Neural cell (in vitro differentiated cells): ENCODE data around the gene CACNA1C. TPM values are rescaled to one million over a fixed set of nuclear protein-coding genes. Genes with fewer than 3 reads are reported as not detected.
"Not testable (repeated sequence)": the region's sequence is repeated elsewhere in the genome, so short reads cannot be mapped to it uniquely, and the experiment has no call there.

Experiments
- H2AFZ ChIP-seq: fragments of 200-600, 300-800 bp; sonication (generic), shearing (Covaris generic); 2 replicates; pipeline ENCODE4 v1.6.0; 2014; ENCODE audit warnings: low read depth, mild to moderate bottlenecking, antibody characterized with exemption, low read length, moderate library complexity
- H3F3A ChIP-seq: fragments of 200-600 bp; shearing (Covaris generic); 2 replicates; pipeline ENCODE4 v1.6.1; 2016; ENCODE audit warnings: mild to moderate bottlenecking, moderate library complexity, mixed read lengths, antibody characterized with exemption, low read length; ENCODE audit not compliant: insufficient read depth, poor library complexity, severe bottlenecking
- H3K27ac ChIP-seq: fragments of 200-600, 300-800 bp; sonication (generic), shearing (Covaris generic); 2 replicates; pipeline ENCODE4 v1.5.1; 2014; ENCODE audit warnings: mild to moderate bottlenecking, low read length, moderate library complexity
- H3K27me3 ChIP-seq: fragments of 300-800, 200-600 bp; sonication (generic), shearing (Covaris generic); 2 replicates; pipeline ENCODE4 v1.6.0; 2014; ENCODE audit warnings: mild to moderate bottlenecking, low read depth, low read length, moderate library complexity; ENCODE audit not compliant: insufficient read depth
- H3K36me3 ChIP-seq: fragments of 300-800, 200-600 bp; sonication (generic), shearing (Covaris generic); 2 replicates; pipeline ENCODE4 v1.5.1; 2014; ENCODE audit warnings: mild to moderate bottlenecking, antibody characterized with exemption, low read length, moderate library complexity; ENCODE audit not compliant: insufficient read depth
- H3K4me2 ChIP-seq: fragments of 300-800, 200-600 bp; sonication (generic), shearing (Covaris generic); 2 replicates; pipeline ENCODE4 v1.6.0; 2014; ENCODE audit warnings: mild to moderate bottlenecking, low read length
- H3K4me3 ChIP-seq: fragments of 300-800, 200-600 bp; sonication (generic), shearing (Covaris generic); 2 replicates; pipeline ENCODE4 v1.5.1; 2014; ENCODE audit warnings: mild to moderate bottlenecking, low read length, moderate library complexity
- H3K79me2 ChIP-seq: fragments of 200-600 bp; shearing (Covaris generic); replicated peaks from 2 replicates; pipeline ENCODE4 v1.6.0; 2014; ENCODE audit warnings: mild to moderate bottlenecking, low read length, moderate library complexity; ENCODE audit not compliant: insufficient read depth
- H3K9ac ChIP-seq: fragments of 300-800, 200-600 bp; sonication (generic), shearing (Covaris generic); 2 replicates; pipeline ENCODE4 v1.6.1; 2016; ENCODE audit warnings: mild to moderate bottlenecking, low read length, mixed read lengths
- H3K9me2 ChIP-seq: fragments of 200-600 bp; shearing (Covaris generic); 2 replicates; pipeline ENCODE4 v1.6.1; 2016; ENCODE audit warnings: mild to moderate bottlenecking, low read length, mixed read lengths; ENCODE audit not compliant: insufficient read depth
- H3K9me3 ChIP-seq: fragments of 200-600, 300-800 bp; sonication (generic), shearing (Covaris generic); 2 replicates; pipeline ENCODE4 v1.6.1; 2016; ENCODE audit warnings: mild to moderate bottlenecking, mixed run types, low read length, moderate library complexity, mixed read lengths
- H4K20me1 ChIP-seq: fragments of 200-600 bp; shearing (Covaris generic); 2 replicates; pipeline ENCODE4 v1.6.1; 2016; ENCODE audit warnings: mild to moderate bottlenecking, mixed run types; ENCODE audit not compliant: insufficient read depth
- EP300 ChIP-seq: fragments of 450-650 bp; conservative IDR thresholded peaks from 2 replicates; pipeline ENCODE4 v1.6.1; 2014; ENCODE audit warnings: antibody characterized with exemption, mild to moderate bottlenecking, moderate library complexity; ENCODE audit not compliant: poor library complexity, severe bottlenecking
- EZH2 ChIP-seq: fragments of 200-600, 300-800 bp; shearing (Covaris generic), sonication (generic); IDR thresholded peaks from 2 replicates; pipeline ENCODE4 v1.6.1; 2014; ENCODE audit warnings: antibody characterized with exemption, low read length, borderline replicate concordance, mild to moderate bottlenecking; ENCODE audit not compliant: insufficient read depth, poor library complexity, severe bottlenecking
- MXI1 ChIP-seq: fragments of 450-650 bp; conservative IDR thresholded peaks from 2 replicates; pipeline ENCODE4 v1.6.1; 2014; ENCODE audit warnings: antibody characterized with exemption, mild to moderate bottlenecking; ENCODE audit not compliant: poor library complexity, severe bottlenecking
- POLR2AphosphoS5 ChIP-seq: IDR thresholded peaks from 2 replicates; pipeline ENCODE4 v1.6.1; 2012
- RAD21 ChIP-seq: fragments of 450-650 bp; conservative IDR thresholded peaks from 2 replicates; pipeline ENCODE4 v1.6.1; 2014; ENCODE audit warnings: antibody characterized with exemption, mild to moderate bottlenecking, moderate library complexity
- SMC3 ChIP-seq: fragments of 450-650 bp; conservative IDR thresholded peaks from 2 replicates; pipeline ENCODE4 v1.6.1; 2014; ENCODE audit warnings: antibody characterized with exemption, mild to moderate bottlenecking, moderate library complexity; ENCODE audit not compliant: poor library complexity
- TAF1 ChIP-seq: IDR thresholded peaks from 2 replicates; pipeline ENCODE4 v1.6.1; 2012; ENCODE audit warnings: low read depth
- polyA plus RNA-seq: library from polyadenylated mRNA; depleted of rRNA; stranded (reverse); fragments of >200 nt; gene quantifications from 2 replicates; pipeline ENCODE4 v1.2.3, GENCODE V29; 2014
- TF ChIP-seq, protein P1 (sequence below): IDR thresholded peaks from 2 replicates; pipeline ENCODE4 v1.6.1; 2012; ENCODE audit warnings: borderline replicate concordance
- TF ChIP-seq, protein P2 (sequence below): fragments of 450-650 bp; IDR thresholded peaks from 2 replicates; pipeline ENCODE4 v1.5.1; 2014; ENCODE audit warnings: antibody characterized with exemption, mild to moderate bottlenecking, moderate library complexity; ENCODE audit not compliant: poor library complexity, severe bottlenecking

CACNA1C gene
- polyA plus RNA-seq, 1 donor from 2014 or later: 9.7 TPM

DNA sequence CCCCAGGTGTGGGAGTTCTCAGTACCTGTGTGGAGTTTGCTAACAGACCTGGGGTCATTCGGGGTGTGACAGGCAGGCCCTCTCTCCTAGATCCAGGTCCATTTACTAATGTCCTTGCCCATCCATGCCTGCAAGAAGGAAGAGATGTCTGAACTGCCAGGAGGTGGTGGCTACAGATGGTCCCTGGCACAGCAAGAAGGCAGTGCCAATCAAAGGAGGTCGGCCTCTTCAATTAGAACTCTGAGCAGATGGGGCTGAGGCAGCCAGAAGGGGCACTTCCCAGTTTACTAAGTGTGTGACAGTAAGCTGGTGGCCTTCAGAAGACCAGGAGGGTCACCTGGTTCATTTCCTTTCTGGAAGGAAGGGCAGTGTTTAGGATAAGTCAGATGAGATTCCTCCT, 202.5 kb downstream of the CACNA1C start:
- Histone ChIP-seq H3K27me3 (no peaks in the 10 kb centered on the region), H4K20me1 (no peaks in the 10 kb centered on the region), H3F3A (no peaks in the 10 kb centered on the region), H3K36me3 (no peaks in the 10 kb centered on the region), H3K9me2 (no peaks in the 10 kb centered on the region), H3K79me2 (no peaks in the 10 kb centered on the region), H3K4me3 (no peak overlapping the region), H3K4me2 (no peak overlapping the region), H3K9me3 (no peaks in the 10 kb centered on the region), H3K9ac (no peak overlapping the region), H3K27ac (no peak overlapping the region), H2AFZ (no peak overlapping the region)
- TF ChIP-seq TAF1 (no peak), RAD21 (no peak), EP300 (no peak), EZH2 (no peak), MXI1 (no peak), POLR2AphosphoS5 (no peak)
- TF ChIP-seq, protein P1, sequence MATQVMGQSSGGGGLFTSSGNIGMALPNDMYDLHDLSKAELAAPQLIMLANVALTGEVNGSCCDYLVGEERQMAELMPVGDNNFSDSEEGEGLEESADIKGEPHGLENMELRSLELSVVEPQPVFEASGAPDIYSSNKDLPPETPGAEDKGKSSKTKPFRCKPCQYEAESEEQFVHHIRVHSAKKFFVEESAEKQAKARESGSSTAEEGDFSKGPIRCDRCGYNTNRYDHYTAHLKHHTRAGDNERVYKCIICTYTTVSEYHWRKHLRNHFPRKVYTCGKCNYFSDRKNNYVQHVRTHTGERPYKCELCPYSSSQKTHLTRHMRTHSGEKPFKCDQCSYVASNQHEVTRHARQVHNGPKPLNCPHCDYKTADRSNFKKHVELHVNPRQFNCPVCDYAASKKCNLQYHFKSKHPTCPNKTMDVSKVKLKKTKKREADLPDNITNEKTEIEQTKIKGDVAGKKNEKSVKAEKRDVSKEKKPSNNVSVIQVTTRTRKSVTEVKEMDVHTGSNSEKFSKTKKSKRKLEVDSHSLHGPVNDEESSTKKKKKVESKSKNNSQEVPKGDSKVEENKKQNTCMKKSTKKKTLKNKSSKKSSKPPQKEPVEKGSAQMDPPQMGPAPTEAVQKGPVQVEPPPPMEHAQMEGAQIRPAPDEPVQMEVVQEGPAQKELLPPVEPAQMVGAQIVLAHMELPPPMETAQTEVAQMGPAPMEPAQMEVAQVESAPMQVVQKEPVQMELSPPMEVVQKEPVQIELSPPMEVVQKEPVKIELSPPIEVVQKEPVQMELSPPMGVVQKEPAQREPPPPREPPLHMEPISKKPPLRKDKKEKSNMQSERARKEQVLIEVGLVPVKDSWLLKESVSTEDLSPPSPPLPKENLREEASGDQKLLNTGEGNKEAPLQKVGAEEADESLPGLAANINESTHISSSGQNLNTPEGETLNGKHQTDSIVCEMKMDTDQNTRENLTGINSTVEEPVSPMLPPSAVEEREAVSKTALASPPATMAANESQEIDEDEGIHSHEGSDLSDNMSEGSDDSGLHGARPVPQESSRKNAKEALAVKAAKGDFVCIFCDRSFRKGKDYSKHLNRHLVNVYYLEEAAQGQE: no peak
- TF ChIP-seq, protein P2, sequence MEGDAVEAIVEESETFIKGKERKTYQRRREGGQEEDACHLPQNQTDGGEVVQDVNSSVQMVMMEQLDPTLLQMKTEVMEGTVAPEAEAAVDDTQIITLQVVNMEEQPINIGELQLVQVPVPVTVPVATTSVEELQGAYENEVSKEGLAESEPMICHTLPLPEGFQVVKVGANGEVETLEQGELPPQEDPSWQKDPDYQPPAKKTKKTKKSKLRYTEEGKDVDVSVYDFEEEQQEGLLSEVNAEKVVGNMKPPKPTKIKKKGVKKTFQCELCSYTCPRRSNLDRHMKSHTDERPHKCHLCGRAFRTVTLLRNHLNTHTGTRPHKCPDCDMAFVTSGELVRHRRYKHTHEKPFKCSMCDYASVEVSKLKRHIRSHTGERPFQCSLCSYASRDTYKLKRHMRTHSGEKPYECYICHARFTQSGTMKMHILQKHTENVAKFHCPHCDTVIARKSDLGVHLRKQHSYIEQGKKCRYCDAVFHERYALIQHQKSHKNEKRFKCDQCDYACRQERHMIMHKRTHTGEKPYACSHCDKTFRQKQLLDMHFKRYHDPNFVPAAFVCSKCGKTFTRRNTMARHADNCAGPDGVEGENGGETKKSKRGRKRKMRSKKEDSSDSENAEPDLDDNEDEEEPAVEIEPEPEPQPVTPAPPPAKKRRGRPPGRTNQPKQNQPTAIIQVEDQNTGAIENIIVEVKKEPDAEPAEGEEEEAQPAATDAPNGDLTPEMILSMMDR: no peak

DNA sequence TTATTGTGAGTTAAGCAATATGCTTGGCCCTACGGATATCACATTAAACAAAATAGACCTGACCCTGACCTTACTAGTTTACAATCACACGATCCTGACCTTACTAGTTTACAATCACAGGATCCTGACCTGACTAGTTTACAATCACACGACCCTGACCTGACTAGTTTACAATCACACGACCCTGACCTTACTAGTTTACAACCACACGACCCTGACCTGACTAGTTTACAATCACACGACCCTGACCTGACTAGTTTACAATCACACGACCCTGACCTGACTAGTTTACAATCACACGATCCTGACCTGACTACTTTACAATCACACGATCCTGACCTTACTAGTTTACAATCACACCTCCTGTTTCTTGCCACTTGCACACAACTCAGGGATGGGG, 202.9 kb downstream of the CACNA1C start:
- H3K9ac ChIP-seq, H3F3A ChIP-seq, H3K27ac ChIP-seq, H2AFZ ChIP-seq, H3K9me2 ChIP-seq, H3K27me3 ChIP-seq, H4K20me1 ChIP-seq, H3K79me2 ChIP-seq, H3K4me2 ChIP-seq, H3K36me3 ChIP-seq, H3K4me3 ChIP-seq, H3K9me3 ChIP-seq: not testable (repeated sequence)

DNA sequence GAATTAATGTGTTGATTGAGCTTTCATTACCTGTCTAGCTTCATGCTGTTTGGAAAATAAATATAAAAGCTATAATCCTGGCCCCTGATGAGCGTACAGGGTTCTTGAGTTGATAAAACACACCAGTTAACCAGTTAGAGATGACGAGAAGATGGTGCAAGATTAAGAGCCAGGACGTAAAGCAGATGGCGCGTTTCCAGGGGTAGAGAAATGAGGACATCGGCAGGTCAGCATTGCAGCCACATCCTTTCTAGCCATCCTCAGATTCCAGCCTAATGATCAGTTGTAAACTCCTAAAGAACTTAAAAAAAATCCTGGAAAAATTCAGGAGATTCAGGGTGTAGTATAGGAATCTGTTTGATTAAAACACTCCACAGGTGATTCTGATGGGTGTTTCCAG, 203.7 kb downstream of the CACNA1C start:
- H3K9me2 ChIP-seq: no peaks in the 10 kb centered on the region
- H3K4me3 ChIP-seq: no peak overlapping the region
- H3K27me3 ChIP-seq: no peaks in the 10 kb centered on the region
- no peaks in the 10 kb centered on the region for H3K79me2 ChIP-seq
- no peak overlapping the region for H3K27ac ChIP-seq
- no peaks in the 10 kb centered on the region for H3K9me3 ChIP-seq
- no peaks in the 10 kb centered on the region for H3K36me3 ChIP-seq
- TF ChIP-seq, protein P1: no peak
- no peak for TF ChIP-seq TAF1
- TF ChIP-seq RAD21: no peak
- no peak for TF ChIP-seq EZH2
- no peak for TF ChIP-seq POLR2AphosphoS5
- TF ChIP-seq MXI1: no peak
- TF ChIP-seq, protein P2: no peak
- no peak for TF ChIP-seq SMC3
- no peak for TF ChIP-seq EP300
- no peak overlapping the region for H3K4me2 ChIP-seq
- H4K20me1 ChIP-seq: no peaks in the 10 kb centered on the region
- H3F3A ChIP-seq: no peaks in the 10 kb centered on the region
- no peak overlapping the region for H2AFZ ChIP-seq
- H3K9ac ChIP-seq: no peak overlapping the region
